ENCODE measurements around the gene WDR6.

Gene WDR6

GRCh38 chr3:48982686-48983085 lies 24.5 kb upstream of the WDR6 start:
- no peaks in the 10 kb centered on the region for H3K27me3 ChIP-seq (ENCODE audit: low read length)
- no peaks in the 10 kb centered on the region for H3K9me3 ChIP-seq (ENCODE audit: insufficient read depth, low read length)
- TF ChIP-seq, protein P1, sequence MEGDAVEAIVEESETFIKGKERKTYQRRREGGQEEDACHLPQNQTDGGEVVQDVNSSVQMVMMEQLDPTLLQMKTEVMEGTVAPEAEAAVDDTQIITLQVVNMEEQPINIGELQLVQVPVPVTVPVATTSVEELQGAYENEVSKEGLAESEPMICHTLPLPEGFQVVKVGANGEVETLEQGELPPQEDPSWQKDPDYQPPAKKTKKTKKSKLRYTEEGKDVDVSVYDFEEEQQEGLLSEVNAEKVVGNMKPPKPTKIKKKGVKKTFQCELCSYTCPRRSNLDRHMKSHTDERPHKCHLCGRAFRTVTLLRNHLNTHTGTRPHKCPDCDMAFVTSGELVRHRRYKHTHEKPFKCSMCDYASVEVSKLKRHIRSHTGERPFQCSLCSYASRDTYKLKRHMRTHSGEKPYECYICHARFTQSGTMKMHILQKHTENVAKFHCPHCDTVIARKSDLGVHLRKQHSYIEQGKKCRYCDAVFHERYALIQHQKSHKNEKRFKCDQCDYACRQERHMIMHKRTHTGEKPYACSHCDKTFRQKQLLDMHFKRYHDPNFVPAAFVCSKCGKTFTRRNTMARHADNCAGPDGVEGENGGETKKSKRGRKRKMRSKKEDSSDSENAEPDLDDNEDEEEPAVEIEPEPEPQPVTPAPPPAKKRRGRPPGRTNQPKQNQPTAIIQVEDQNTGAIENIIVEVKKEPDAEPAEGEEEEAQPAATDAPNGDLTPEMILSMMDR (IDR thresholded peaks at IDR 0.05; ENCODE audit: insufficient read depth, low read length, poor library complexity, severe bottlenecking), result no peak
- no peak for TF ChIP-seq EZH2phosphoT487 (conservative IDR thresholded peaks at IDR 0.05; ENCODE audit: low read length)
- H4K20me1 ChIP-seq (ENCODE audit: low read depth, low read length), result no peaks in the 10 kb centered on the region
- H3K9me2 ChIP-seq (replicated peaks; ENCODE audit: insufficient read depth, low read length), result no peaks in the 10 kb centered on the region
- H3K27ac ChIP-seq (ENCODE audit: low read depth, low read length), result no peak overlapping the region
- no peaks in the 10 kb centered on the region for H3K79me2 ChIP-seq (ENCODE audit: insufficient read depth, low read length)
- H3K4me3 ChIP-seq (ENCODE audit: insufficient read depth, low read length, poor library complexity, severe bottlenecking), result no peak overlapping the region
- H3F3A ChIP-seq (ENCODE audit: insufficient read depth), result peaks cover 9% of the 10 kb centered on the region; the same call in 1 of the 2 replicates
- peaks cover 3% of the 10 kb centered on the region for H3K36me3 ChIP-seq (ENCODE audit: low read length)
- H3K9ac ChIP-seq (ENCODE audit: low read length), result no peak overlapping the region
- no peak overlapping the region for H2AFZ ChIP-seq (ENCODE audit: low read depth, low read length, severe bottlenecking)
- no peak overlapping the region for H3K4me2 ChIP-seq (ENCODE audit: low read depth, low read length, poor library complexity, severe bottlenecking)

GRCh38 chr3:48983096-48983495 lies 24.1 kb upstream of the WDR6 start:
- Histone ChIP-seq H3K4me2 (ENCODE audit: low read depth, low read length, poor library complexity, severe bottlenecking) (no peak overlapping the region), H3K27ac (ENCODE audit: low read depth, low read length) (no peak overlapping the region), H3K9ac (ENCODE audit: low read length) (no peak overlapping the region), H2AFZ (ENCODE audit: low read depth, low read length, severe bottlenecking) (no peak overlapping the region), H3F3A (ENCODE audit: insufficient read depth) (peaks cover 9% of the 10 kb centered on the region; the same call in 1 of the 2 replicates), H3K9me2 (replicated peaks; ENCODE audit: insufficient read depth, low read length) (no peaks in the 10 kb centered on the region), H4K20me1 (ENCODE audit: low read depth, low read length) (no peaks in the 10 kb centered on the region), H3K27me3 (ENCODE audit: low read length) (no peaks in the 10 kb centered on the region), H3K79me2 (ENCODE audit: insufficient read depth, low read length) (no peaks in the 10 kb centered on the region), H3K36me3 (ENCODE audit: low read length) (peaks cover 3% of the 10 kb centered on the region), H3K9me3 (ENCODE audit: insufficient read depth, low read length) (no peaks in the 10 kb centered on the region), H3K4me3 (ENCODE audit: insufficient read depth, low read length, poor library complexity, severe bottlenecking) (no peak overlapping the region)
- no peak for TF ChIP-seq EZH2phosphoT487 (conservative IDR thresholded peaks at IDR 0.05; ENCODE audit: low read length)
- TF ChIP-seq, protein P1 (IDR thresholded peaks at IDR 0.05; ENCODE audit: insufficient read depth, low read length, poor library complexity, severe bottlenecking), result no peak

GRCh38 chr3:48984663-48985062 lies 22.5 kb upstream of the WDR6 start:
- TF ChIP-seq, protein P1 (IDR thresholded peaks at IDR 0.05; ENCODE audit: insufficient read depth, low read length, poor library complexity, severe bottlenecking), result no peak
- TF ChIP-seq EZH2phosphoT487 (conservative IDR thresholded peaks at IDR 0.05; ENCODE audit: low read length), result no peak
- no peak overlapping the region for H2AFZ ChIP-seq (ENCODE audit: low read depth, low read length, severe bottlenecking)
- peaks cover 9% of the 10 kb centered on the region; the same call in 1 of the 2 replicates for H3F3A ChIP-seq (ENCODE audit: insufficient read depth)
- H3K4me3 ChIP-seq (ENCODE audit: insufficient read depth, low read length, poor library complexity, severe bottlenecking), result no peak overlapping the region
- H3K79me2 ChIP-seq (ENCODE audit: insufficient read depth, low read length), result peaks cover 5% of the 10 kb centered on the region
- no peak overlapping the region for H3K4me2 ChIP-seq (ENCODE audit: low read depth, low read length, poor library complexity, severe bottlenecking)
- no peaks in the 10 kb centered on the region for H4K20me1 ChIP-seq (ENCODE audit: low read depth, low read length)
- H3K36me3 ChIP-seq (ENCODE audit: low read length), result no peaks in the 10 kb centered on the region; the same call in 1 of the 2 replicates
- H3K9me2 ChIP-seq (replicated peaks; ENCODE audit: insufficient read depth, low read length), result no peaks in the 10 kb centered on the region
- no peaks in the 10 kb centered on the region for H3K9me3 ChIP-seq (ENCODE audit: insufficient read depth, low read length)
- H3K27ac ChIP-seq (ENCODE audit: low read depth, low read length), result no peak overlapping the region
- no peaks in the 10 kb centered on the region for H3K27me3 ChIP-seq (ENCODE audit: low read length)
- no peak overlapping the region for H3K9ac ChIP-seq (ENCODE audit: low read length)
